GM21423 (cell line): ENCODE measurements around the gene SCN3B.

Experiments
- ATAC-seq: cut with Tn5 transposase; IDR thresholded peaks from one replicate; pipeline ENCODE4 v1.9.1; 2021; ENCODE audit warnings: mild to moderate bottlenecking, moderate library complexity; ENCODE audit not compliant: unreplicated experiment

Gene SCN3B

DNA sequence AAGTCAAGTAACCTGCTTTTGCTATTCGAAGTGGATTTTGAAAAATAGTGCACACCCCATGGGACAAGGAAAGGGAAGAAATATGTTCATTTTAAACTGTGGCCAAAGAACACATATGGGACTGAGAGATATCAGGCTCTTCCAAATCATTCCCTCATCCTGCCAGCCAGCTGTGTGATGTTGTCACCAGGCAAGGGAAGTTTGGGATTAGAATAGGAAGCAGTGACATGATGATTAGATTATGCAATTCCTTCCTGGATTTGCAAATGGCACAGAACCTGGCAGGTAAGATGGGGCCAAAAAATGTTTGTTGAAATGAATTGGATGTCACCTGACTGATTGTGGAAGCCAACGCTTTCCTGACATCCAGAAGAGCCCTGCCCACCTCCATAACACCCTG is 4.9 kb upstream of the SCN3B start:
- no peak for ATAC-seq

- no peak for ATAC-seq
Measured at GRCh38 chr11:123653827-123654565, 428 bp downstream of the SCN3B start.

GRCh38 chr11:123653483-123653826 is 969 bp downstream of the SCN3B start:
- no peak for ATAC-seq

GRCh38 chr11:123652599-123652998 is 1.8 kb downstream of the SCN3B start:
- no peak for ATAC-seq

- no peak for ATAC-seq
Measured at GRCh38 chr11:123650901-123651300, 3.5 kb downstream of the SCN3B start.

GRCh38 chr11:123645286-123645975 is 9.0 kb downstream of the SCN3B start:
- no peak for ATAC-seq

- no peak for ATAC-seq
Measured at GRCh38 chr11:123642435-123642834, 12.0 kb downstream of the SCN3B start.

- no peak for ATAC-seq
Measured at GRCh38 chr11:123641495-123641840, 13.0 kb downstream of the SCN3B start.

DNA sequence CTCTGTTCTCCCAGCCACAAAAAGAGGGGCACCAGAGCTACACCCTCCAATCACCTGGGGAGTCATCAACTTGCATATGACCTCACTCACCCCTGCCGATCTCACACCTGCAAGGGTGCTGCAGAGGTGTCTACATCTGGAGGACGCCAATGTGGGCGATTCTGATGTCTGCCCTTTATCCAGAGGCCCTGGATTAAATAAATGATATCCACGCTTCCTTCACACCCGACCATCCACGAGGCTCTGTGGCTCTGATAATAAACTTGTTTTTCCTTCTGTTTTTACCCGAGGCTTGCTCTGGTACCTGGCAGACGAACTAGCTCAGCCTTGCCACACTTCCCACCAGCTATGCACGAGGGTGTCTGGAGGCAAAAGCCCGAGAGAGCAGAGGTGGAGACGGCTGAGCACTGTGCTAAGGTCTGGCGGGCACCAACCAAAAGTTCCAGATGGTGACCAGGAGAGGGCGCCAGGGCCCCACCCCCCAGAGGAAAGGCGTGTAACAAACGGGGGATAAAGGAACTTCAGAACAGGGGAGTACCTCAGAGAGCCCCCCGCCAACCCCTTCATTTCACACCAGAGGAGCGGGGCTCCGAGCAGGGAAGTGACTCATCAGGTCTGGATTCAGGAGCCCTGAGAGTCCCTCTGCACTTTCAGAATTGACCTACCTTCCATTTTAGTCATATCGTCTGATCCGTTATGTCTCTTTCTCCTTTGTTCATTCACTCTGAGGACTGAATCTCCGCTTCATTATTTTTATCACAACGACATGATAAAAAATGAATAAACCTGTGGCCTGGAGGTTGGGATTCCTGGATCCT is 13.5 kb downstream of the SCN3B start:
- no peak for ATAC-seq

- no peak for ATAC-seq
Measured at GRCh38 chr11:123640029-123640428, 14.4 kb downstream of the SCN3B start.

DNA sequence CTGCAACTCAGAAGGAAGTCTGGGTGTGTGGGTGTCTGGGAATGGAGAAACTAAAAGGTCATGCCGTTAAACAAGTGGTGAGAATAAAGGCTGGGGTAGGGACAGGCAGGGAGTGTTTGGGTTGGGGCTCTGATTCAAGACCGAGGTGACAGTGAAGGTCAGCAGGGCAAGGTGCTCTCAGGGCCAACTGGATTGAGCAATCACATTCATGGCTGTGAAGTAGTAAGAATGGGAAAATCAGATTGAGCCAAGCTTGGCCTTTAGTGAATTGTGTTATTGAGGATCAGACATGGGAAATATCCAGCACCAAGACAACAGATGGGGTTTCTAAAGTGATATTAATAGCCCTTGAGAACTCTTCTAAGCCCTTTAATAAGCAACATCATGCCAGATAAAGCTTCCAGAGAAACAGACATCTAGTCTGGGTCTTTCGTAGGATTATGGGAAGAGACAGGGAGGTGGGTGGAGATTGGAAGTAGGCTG is 24.3 kb downstream of the SCN3B start:
- no peak for ATAC-seq

GRCh38 chr11:123628936-123629683 is 25.3 kb downstream of the SCN3B start:
- no peak for ATAC-seq

DNA sequence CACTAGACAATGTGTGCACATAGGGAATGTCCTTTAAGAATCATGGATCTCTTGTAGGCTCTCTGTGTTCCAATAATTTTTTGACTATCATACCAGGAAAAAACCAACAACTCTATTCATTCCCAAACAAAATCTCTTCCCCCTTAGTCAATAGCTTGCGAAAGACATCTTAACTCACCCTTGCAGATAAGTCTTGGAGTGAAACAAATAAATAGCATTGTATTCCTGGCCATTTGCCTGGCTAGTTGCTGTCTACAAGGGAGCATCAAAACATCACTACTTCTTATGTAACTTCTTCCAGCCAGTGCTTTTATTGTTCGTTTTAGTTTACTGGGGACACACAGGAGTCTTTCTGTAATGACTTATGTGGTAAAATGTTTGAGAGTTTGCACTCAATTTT is 29.4 kb downstream of the SCN3B start:
- ATAC-seq = no peak

- ATAC-seq = no peak
Measured at GRCh38 chr11:123622576-123622975, 31.8 kb downstream of the SCN3B start.

- no peak for ATAC-seq
Measured at GRCh38 chr11:123616505-123617198, 37.8 kb downstream of the SCN3B start.

DNA sequence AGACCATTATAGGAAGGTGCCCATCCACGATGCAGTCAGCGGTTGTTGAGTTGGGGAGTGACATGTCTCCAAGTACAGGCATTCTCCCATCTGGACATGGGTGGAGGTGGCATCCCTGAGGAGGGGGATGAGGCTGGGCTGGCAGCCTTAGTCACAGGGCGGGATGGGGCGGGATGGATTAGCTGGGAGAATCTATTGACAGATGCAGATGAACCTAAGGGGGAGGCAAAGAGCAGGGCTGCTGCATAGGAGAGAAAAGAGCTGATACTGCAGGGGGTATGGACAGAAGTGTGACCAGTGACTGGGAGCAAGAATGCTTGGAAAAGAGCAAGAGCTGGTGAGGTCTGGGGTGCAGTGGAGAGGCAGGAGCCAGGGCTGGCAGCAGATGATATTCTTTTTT is 42.7 kb downstream of the SCN3B start:
- no peak for ATAC-seq

DNA sequence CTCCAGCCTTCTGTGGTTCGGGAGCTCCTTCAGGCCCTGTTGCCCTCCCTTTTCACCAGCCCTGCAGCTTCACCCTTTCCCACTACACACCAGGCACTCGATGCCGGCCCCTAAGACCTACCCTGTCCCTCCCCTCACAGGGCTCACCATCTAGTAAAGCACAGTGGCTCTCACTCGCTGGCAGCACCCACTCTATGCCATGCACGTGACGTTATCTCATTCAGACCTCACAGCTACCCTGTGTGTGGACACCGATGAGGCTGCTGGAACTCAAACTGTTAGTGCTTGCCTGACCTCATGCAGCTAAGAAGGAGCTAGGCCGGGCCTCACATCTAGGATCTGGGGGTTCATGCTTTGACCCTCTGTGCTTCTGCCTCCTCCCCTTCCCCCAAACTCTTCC is 45.5 kb downstream of the SCN3B start:
- no peak for ATAC-seq

DNA sequence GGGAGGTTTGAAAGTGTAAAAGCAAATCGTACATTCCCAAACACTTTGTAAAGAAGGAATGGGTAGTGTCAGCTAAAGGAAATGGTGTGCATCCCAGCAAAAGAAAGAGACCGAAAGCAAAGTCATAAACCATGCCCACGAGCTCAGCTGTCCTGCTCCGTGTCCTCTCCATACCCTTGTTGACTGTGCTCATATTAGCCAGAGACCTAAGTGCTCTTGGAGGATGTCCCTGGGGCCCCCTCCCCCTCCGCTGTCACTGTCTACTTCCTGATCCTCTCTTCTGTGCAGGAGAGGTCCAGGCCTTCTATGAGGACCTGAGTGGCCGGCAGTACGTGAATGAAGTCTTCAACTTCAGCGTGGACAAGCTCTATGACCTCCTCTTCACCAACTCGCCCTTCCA is 46.1 kb downstream of the SCN3B start:
- ATAC-seq = no peak

DNA sequence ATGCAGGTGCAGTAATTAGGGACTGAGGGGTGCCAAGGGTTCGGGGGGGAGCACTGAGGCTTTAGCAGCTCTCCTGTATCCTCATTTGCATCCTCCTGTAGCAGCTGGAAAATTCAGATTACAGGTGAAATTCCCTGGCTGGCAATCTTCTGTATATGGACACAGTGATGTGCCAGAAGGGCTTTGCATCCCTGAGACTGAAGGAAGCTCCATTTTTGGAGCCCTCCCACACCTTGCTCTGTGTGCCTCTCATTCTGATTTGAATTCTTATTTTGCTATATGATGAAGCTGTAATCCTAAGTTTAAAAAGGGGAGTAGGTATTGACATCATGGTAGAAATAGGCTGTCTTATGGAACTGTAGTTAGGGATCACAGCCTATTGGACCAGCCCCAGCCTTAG is 46.6 kb downstream of the SCN3B start:
- ATAC-seq = no peak

GRCh38 chr11:123603666-123604065 is 50.8 kb downstream of the SCN3B start:
- no peak for ATAC-seq

DNA sequence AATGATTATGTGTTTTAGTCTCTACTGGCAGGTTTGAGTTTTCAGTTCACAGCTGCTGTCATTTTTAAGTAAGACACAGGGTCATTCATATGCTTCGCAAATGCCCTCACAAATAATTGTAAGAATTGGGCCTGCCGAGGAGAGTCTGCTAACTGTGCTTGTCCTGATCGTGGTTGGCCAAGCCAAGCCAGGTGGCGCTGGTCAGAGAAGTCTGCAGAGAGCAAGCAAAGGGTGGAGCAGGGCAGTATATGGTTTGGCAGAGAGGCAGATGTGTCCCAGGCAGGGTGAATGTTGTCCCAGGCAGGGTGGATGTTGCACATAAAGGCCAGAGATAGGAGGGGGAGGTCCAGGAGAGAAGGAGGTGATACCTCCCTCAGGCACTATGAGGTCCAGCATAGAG is 52.7 kb downstream of the SCN3B start:
- ATAC-seq = no peak
